ENCODE measurements around the gene TRIM24.

The TRIM24 gene

GRCh38 chr7:138625084-138625848 lies 165.2 kb downstream of the TRIM24 start:
- no peak for DNase-seq (ENCODE audit: low read depth in 2 of 2)

- no peak for DNase-seq (ENCODE audit: low read depth in 2 of 2)
Measured at GRCh38 chr7:138625849-138626230, 165.8 kb downstream of the TRIM24 start.

DNA sequence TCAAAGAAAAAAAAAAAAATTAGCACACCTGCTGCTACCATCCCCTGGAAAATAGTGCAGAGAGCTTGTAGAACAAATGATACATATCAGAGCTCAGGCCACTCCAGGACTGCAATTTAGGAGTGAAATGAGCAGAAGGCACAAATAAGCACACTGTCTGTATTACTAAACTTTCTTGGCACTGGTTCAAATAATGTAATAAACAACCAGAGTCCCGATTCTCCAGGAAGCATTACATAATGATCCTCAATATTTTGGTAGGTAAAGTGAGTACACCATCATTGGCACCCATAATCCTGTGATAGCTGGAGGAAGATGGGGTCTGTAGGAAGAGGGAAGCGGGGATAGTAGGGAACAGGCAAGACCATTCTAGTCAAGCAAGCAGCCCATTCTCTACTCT lies 166.8 kb downstream of the TRIM24 start:
- DNase-seq (ENCODE audit: low read depth in 2 of 2) = no peak

DNA sequence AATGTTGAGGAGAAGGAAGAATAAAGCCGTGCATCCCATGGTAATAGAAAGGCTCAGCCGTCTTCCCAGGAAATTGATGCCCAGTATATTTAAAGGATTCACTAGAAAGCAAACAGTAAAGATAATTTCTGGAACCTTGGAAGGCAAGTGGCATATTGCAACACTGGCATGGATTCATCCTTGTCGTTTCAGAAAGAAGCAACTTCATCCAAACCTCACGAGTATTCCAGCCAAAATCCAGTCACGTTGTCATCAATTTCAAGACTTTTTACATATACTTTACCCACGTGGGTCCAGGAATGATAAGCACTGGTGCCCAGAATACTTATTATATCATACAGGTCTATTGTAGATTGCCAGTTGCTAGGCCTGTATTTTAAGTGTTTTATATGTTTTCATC lies 167.3 kb downstream of the TRIM24 start:
- DNase-seq (ENCODE audit: low read depth in 2 of 2) = no peak

GRCh38 chr7:138630059-138630610 lies 170.1 kb downstream of the TRIM24 start:
- no peak for DNase-seq (ENCODE audit: low read depth in 2 of 2)

- DNase-seq (ENCODE audit: low read depth in 2 of 2) = no peak
Measured at GRCh38 chr7:138632384-138632783, 172.3 kb downstream of the TRIM24 start.

DNA sequence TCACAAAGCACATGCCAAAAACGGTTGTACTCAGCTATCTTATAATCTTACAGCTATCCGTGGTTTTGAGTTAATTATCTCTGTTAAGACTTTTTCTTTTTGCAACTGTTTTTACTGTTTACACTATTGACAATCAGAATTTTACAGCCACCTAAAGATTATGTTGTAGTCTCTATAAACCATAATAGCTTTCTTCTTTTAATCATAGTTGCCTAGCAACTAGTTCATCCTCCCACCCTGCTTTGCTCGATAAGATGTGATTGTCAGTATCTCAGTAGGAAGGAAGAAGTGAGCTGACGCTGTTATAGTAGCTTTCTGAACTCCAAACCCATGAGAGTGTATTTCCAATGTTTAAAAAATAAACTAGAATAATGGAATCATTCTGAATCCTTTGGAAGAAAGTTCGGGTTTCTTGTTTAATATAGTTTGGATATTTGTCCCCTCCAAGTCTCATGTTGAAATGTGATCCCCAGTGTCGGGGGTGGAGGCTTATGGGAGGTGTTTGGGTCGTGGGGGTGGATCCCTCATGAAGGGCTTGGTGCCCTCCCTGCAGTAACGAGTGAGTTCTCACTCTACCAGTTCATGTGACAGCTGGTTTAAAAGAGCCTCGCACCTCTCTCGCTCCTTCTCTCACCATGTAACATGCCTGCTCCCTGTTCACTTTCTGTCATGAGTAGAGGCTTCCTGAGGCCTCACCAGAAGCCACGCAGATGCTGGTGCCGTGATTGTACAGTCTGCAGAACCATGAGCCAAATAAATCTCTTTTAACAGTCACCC lies 173.0 kb downstream of the TRIM24 start:
- no peak for DNase-seq (ENCODE audit: low read depth in 2 of 2)

All from stimulated activated CD8-positive, alpha-beta memory T cell treated with anti-CD3 and anti-CD28 coated beads, Interleukin-7, amount 100 ng/mL, for 4 hours (primary cell).